ENCODE results near the gene STAB1.

STAB1 gene

GRCh38 chr3:52458031-52458760, 36.9 kb upstream of the STAB1 start:
- DNase-seq, result no peak

- no peak for DNase-seq
Measured at GRCh38 chr3:52458770-52459545, 36.2 kb upstream of the STAB1 start.

DNA sequence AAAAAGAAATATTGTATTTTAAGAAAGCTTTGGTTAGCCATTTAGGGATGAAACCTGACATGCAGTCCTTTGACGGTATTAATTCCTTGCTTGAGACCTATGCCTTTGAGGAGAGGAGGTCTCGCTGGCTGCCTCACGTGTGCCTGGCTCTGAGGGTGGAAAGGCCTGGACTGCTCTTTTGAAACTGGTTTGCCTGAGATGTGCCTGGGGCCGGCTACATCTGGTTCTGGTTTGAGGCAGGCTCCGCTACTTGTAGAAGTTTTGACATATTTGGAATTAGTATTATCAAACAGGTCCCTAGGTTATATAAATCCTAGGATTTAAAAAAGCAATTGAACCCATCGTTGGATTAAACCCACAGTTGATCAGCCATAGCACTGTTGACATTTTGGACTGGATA, 33.3 kb upstream of the STAB1 start:
- DNase-seq, result no peak

DNA sequence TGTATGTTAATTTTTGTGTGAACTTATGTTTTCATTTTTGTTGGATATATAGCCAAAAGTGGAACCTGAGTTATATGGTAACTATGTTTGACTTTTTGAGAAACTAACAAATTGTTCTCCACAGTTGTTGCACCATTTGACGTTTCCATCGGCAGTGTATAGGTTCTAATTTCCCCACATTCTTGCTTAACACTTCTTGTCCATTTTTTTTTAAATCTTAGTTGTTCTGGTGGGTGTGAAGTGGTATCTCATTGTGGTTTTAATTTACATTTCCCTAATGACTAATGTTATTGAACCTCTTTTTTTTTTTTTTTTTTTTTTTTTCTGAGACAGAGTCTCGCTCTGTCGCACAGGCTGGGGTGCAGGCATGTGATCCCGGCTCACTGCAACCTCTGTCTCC, 31.7 kb upstream of the STAB1 start:
- no peak for DNase-seq

GRCh38 chr3:52468336-52468735, 26.8 kb upstream of the STAB1 start:
- no peak for DNase-seq

- DNase-seq, result no peak
Measured at GRCh38 chr3:52469001-52469400, 26.1 kb upstream of the STAB1 start.

DNA sequence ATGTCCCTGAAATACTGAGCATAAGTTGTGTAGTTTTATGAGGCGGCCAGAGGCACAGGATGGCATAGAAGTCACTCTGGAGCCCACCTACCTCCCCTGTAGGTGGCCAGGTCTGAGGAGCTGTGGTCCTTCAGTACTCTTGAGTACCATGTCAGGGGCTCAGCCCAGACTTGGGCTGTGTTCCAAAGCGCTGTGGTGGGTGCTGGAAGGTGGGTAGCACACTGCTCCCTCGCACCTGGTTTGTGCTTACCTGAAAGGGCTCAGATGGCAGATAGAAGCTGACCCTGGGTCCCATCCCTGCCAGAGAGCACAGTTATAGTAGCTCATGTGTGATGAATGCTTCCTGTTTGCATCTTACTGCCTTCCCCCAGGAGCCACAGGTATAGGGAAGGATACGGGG, 24.2 kb upstream of the STAB1 start:
- no peak for DNase-seq

GRCh38 chr3:52471371-52472238, 23.5 kb upstream of the STAB1 start:
- DNase-seq, result no peak

DNA sequence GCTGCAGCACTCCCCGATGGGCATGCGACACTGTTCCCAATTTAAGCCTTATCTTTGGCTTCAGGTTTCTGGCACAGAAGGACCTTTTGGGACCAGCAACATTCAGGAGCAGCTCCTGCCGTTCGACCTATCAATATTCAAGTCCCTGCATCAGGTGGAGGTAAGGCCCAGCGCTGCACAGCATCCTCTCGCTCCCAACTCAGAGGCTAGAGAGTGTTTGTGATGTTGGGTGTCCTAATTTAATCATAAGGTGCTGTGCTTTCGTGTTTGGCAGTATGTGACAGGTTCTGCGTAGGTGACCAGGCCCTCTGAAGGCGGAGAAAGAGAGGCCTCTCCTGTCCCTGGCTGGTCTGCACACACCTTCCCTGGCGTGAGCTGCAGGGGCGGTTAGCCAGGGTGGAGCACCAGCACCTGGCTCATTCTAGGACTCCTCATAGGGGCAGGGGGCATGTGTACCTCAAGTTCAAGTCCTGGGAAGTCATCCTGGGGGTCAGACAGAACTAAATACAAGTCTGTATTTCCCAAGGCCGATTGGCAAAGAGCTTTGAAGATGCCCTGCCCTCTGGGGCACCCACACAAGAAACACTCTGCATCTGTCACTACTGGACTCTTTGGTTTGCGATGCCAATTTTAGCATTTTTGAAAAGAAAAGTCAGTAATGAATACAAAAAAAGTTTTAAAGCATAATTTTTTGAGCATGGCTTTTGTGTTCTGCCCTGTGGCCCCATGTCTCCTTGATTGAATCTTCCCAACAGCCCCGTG, 22.7 kb upstream of the STAB1 start:
- no peak for DNase-seq

DNA sequence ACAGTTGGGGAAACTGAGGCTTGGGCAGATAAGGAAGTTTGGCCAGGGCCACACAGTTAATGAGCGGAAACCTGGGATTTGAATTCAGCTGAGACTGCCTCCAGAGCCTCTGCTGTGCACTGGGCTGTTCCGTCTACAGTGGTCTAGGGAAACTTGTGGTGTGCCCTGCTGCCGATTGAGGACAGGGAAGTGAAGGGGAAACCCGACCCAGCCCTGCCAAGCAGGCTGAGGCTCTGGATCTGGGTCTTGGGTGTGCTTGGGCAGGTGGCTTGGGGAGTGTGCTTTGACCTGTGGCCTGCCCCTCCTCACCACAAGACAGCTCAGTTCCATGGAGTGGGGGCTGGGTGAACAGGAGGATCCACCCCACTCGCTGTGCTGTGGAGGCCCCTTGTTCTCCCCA, 22.1 kb upstream of the STAB1 start:
- DNase-seq, result no peak

GRCh38 chr3:52477076-52477795, 17.9 kb upstream of the STAB1 start:
- no peak for DNase-seq

- DNase-seq, result no peak
Measured at GRCh38 chr3:52477796-52478095, 17.4 kb upstream of the STAB1 start.

GRCh38 chr3:52479037-52479876, 15.9 kb upstream of the STAB1 start:
- DNase-seq, result no peak

GRCh38 chr3:52479877-52480575, 15.1 kb upstream of the STAB1 start:
- no peak for DNase-seq

GRCh38 chr3:52480768-52481715, 14.1 kb upstream of the STAB1 start:
- no peak for DNase-seq

GRCh38 chr3:52481819-52482521, 13.2 kb upstream of the STAB1 start:
- no peak for DNase-seq

- no peak for DNase-seq
Measured at GRCh38 chr3:52483081-52483480, 12.1 kb upstream of the STAB1 start.

DNA sequence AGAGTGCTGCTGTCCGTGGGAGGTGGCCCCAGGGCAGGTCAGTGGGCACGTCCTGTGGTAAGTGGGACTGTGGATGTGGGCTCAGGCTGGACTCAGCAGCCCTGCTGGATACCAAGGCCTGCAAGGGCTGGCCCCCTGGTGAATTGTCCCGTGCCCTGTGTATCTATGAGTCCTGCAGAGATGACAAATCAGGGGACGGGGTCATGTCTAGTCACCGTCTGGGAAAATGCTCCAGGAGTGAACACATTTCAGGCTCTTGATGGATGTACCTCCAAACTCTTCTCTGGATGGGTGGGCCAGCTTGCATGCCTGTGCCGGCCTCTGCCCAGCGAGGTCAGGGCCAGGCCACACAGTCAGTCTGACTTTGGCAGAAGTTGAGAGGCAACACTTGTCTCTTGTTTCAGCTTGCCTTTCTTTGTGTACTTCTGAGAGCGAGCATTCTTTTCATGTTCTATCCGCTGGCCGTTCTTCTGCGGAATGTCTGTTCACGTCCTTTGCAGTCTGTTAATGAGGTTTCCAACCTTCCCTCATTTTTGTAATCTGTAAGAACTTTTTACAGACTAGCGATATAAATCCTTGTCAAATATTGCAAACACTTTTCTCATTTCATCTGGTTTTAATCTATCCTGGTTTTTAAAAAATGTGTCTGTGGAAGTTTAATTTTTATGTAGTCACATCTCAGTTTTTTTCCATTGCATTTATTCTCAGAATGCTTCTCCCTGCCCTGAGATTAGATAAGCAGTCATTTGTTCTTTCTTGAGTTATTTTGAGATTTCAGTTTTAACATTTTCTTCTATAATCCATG, 11.4 kb upstream of the STAB1 start:
- no peak for DNase-seq

Measured in NCI-H1417 treated with DMSO at 0.1 percent for 48 hours (cell line).